ENCODE data around the gene FSCN2. TPM values are rescaled to one million over a fixed set of nuclear protein-coding genes. Genes with fewer than 3 reads are reported as not detected.

The FSCN2 gene
- total RNA-seq, 1 experiment from 2014 or later, result 0.31 TPM

DNA sequence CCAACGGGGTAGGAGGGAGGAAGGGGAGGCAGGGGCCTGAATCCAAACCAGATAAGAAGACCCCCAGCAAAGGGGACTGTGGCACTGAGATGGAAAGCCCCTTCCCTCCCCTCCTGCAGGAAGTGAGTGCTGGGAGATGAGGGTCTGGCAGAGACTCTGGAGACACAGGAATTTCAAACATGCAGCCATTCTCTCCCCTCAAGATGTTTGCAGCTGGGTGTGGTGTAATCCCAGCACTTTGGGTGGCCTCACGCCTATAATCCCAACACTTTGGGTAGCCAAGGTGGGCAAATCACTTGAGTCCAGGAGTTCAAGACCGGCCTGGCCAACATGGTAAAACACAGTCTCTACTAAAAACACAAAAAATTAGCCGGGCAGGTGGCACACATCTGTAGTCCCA lies 57.9 kb downstream of the FSCN2 start:
- ChIA-PET POLR2A (no interaction called here), CTCF (interaction anchor here (0.9 kb wide), 1 partner anchor 63 kb away, joined by 3 read pairs; no protein-coding TSS in a partner anchor)
- H3K27ac Mint-ChIP-seq, result no peak overlapping the region
- DNase-seq (ENCODE audit: low spot score), result no peak
- H3K36me3 Mint-ChIP-seq, result peaks cover 68% of the 10 kb centered on the region
- H3K4me1 Mint-ChIP-seq, result no peaks in the 10 kb centered on the region
- ATAC-seq, result no peak
- TF ChIP-seq ETV6 (CRISPR knock-in tag; IDR thresholded peaks at IDR 0.05), result no peak
- no peak for TF ChIP-seq FOXP1 (CRISPR knock-in tag; IDR thresholded peaks at IDR 0.05; ENCODE audit: borderline replicate concordance)
- no peak for TF ChIP-seq ZNF232 (CRISPR knock-in tag; IDR thresholded peaks at IDR 0.05)
- no peaks in the 10 kb centered on the region for H3K9me3 Mint-ChIP-seq
- H3K27me3 Mint-ChIP-seq (ENCODE audit: low read depth), result no peaks in the 10 kb centered on the region
- H3K4me3 Mint-ChIP-seq, result no peak overlapping the region

Other genes with a start within 250 kb of the FSCN2 start
- gene SLC38A10, start 233.1 kb upstream of the FSCN2 start, total RNA-seq (2021), result 47.0 to 62.4 TPM (median 53.9 TPM) in 3 replicates
- gene BAHCC1, start 132.9 kb upstream of the FSCN2 start, total RNA-seq (2021), result 17.1 to 29.8 TPM (median 21.5 TPM) in 3 replicates
- gene ACTG1, start 15.6 kb upstream of the FSCN2 start, total RNA-seq (2021), result 3,338 to 3,455 TPM (median 3,348 TPM) in 3 replicates
- 44.7 to 54.7 TPM (median 47.8 TPM) in 3 replicates for gene FAAP100, start 24.0 kb downstream of the FSCN2 start, total RNA-seq (2021)
- gene NPLOC4, start 108.7 kb downstream of the FSCN2 start, total RNA-seq (2021), result 80.3 to 89.2 TPM (median 83.5 TPM) in 3 replicates
- 1.5 to 3.0 TPM (median 2.4 TPM) in 3 replicates for gene TSPAN10, start 108.8 kb downstream of the FSCN2 start, total RNA-seq (2021)
- gene PDE6G, start 128.2 kb downstream of the FSCN2 start, total RNA-seq (2021), result 4.4 to 6.9 TPM (median 6.3 TPM) in 3 replicates
- gene OXLD1, start 138.2 kb downstream of the FSCN2 start, total RNA-seq (2021), result 47.0 to 49.6 TPM (median 48.1 TPM) in 3 replicates
- gene CCDC137, start 138.4 kb downstream of the FSCN2 start, total RNA-seq (2021), result 34.3 to 36.8 TPM (median 35.2 TPM) in 3 replicates
- gene ARL16, start 155.4 kb downstream of the FSCN2 start, total RNA-seq (2021), result 44.7 to 46.7 TPM (median 45.4 TPM) in 3 replicates
- 83.7 to 113 TPM (median 90.8 TPM) in 3 replicates for gene HGS, start 155.6 kb downstream of the FSCN2 start, total RNA-seq (2021)
- 134 to 139 TPM (median 136 TPM) in 3 replicates for gene MRPL12, start 175.0 kb downstream of the FSCN2 start, total RNA-seq (2021)
- 34.0 to 38.7 TPM (median 37.9 TPM) in 3 replicates for gene SLC25A10, start 183.9 kb downstream of the FSCN2 start, total RNA-seq (2021)